Measurements from ENCODE around the gene IL31RA.
"Not testable (repeated sequence)": the region's sequence is repeated elsewhere in the genome, so short reads cannot be mapped to it uniquely, and the experiment has no call there.

GRCh38 chr5:55815939-55816338, 35.2 kb upstream of the IL31RA start:
- not testable (repeated sequence) for TF ChIP-seq CTCF (conservative IDR thresholded peaks at IDR 0.05; ENCODE audit: low read depth, low read length); EZH2 (IDR thresholded peaks at IDR 0.05; ENCODE audit: borderline replicate concordance, low read depth, low read length, poor library complexity, severe bottlenecking)
